NCI-H226 (cell line): Measurements from ENCODE around the gene GNAQ.

Experiments
- DNase-seq: peaks from one replicate; pipeline ENCODE4 v3.0.0-alpha.2; 2015

The GNAQ gene

GRCh38 chr9:78001946-78002731, 29.5 kb downstream of the GNAQ start:
- DNase-seq = peak; percentile 89

- DNase-seq = no peak
Measured at GRCh38 chr9:78000221-78000620, 31.4 kb downstream of the GNAQ start.

GRCh38 chr9:77999231-77999631, 32.4 kb downstream of the GNAQ start:
- DNase-seq = peak; percentile 53

- peak; percentile 58 for DNase-seq
Measured at GRCh38 chr9:77997611-77998284, 33.9 kb downstream of the GNAQ start.

GRCh38 chr9:77996696-77997095, 34.9 kb downstream of the GNAQ start:
- DNase-seq = no peak

- no peak for DNase-seq
Measured at GRCh38 chr9:77991191-77991590, 40.4 kb downstream of the GNAQ start.

- no peak for DNase-seq
Measured at GRCh38 chr9:77989909-77990308, 41.7 kb downstream of the GNAQ start.

GRCh38 chr9:77989458-77989857, 42.2 kb downstream of the GNAQ start:
- no peak for DNase-seq

- no peak for DNase-seq
Measured at GRCh38 chr9:77988630-77989029, 43.0 kb downstream of the GNAQ start.

- DNase-seq = no peak
Measured at GRCh38 chr9:77987880-77988525, 43.6 kb downstream of the GNAQ start.

- no peak for DNase-seq
Measured at GRCh38 chr9:77987081-77987656, 44.4 kb downstream of the GNAQ start.

GRCh38 chr9:77985996-77986395, 45.6 kb downstream of the GNAQ start:
- no peak for DNase-seq

GRCh38 chr9:77983320-77983662, 48.3 kb downstream of the GNAQ start:
- DNase-seq = no peak

- DNase-seq = no peak
Measured at GRCh38 chr9:77982581-77983319, 48.9 kb downstream of the GNAQ start.

GRCh38 chr9:77981907-77982306, 49.7 kb downstream of the GNAQ start:
- DNase-seq = no peak

- peak; percentile 86 for DNase-seq
Measured at GRCh38 chr9:77981332-77981731, 50.3 kb downstream of the GNAQ start.

- DNase-seq = peak; percentile 66
Measured at GRCh38 chr9:77980622-77981021, 51.0 kb downstream of the GNAQ start.

- DNase-seq = no peak
Measured at GRCh38 chr9:77978086-77978781, 53.4 kb downstream of the GNAQ start.

GRCh38 chr9:77977210-77977611, 54.4 kb downstream of the GNAQ start:
- peak; percentile 73 for DNase-seq

GRCh38 chr9:77975806-77976205, 55.8 kb downstream of the GNAQ start:
- no peak for DNase-seq

- DNase-seq = no peak
Measured at GRCh38 chr9:77975036-77975435, 56.6 kb downstream of the GNAQ start.

- no peak for DNase-seq
Measured at GRCh38 chr9:77974434-77974833, 57.2 kb downstream of the GNAQ start.
